Endothelial cell of umbilical vein (primary cell): ENCODE measurements around the gene ARHGEF25. TPM values are rescaled to one million over a fixed set of nuclear protein-coding genes. Genes with fewer than 3 reads are reported as not detected.

Experiments
- BruUV-seq: library from RNA; stranded (reverse); fragments of 400-500 nt; replicated peaks from 2 replicates; lab custom pipeline; 2021; lab: Mats Ljungman, UMichigan
- CTCF ChIA-PET: fragments of 300-600, 350-600 bp; sonication (Branson Sonifier 250); formaldehyde crosslinking; loops from one replicate; lab custom pipeline; 2021; ENCODE audit warnings: antibody characterized with exemption, inconsistent platforms; lab: Charles Lee
- POLR2A ChIA-PET: fragments of 300-600, 350-600 bp; sonication (Branson Sonifier 250); formaldehyde crosslinking; loops from one replicate; lab custom pipeline; 2021; ENCODE audit warnings: antibody characterized with exemption, inconsistent platforms; lab: Charles Lee
- DNase-seq: peaks from one replicate; pipeline ENCODE4 v3.0.0-alpha.2; 2011; ENCODE audit warnings: low read depth, low spot score
- FAIRE-seq: peaks from 2 replicates; lab custom pipeline; 2011; peaks lifted over from hg19 to GRCh38; lab: Jason Lieb, UNC
- H2AFZ ChIP-seq: 2 replicates; pipeline ENCODE4 v1.6.0; 2012; ENCODE audit warnings: low read depth, low read length, control low read depth, inconsistent platforms
- H3K27ac ChIP-seq: 2 replicates; pipeline ENCODE4 v1.5.1; 2011; ENCODE audit warnings: low read depth, mild to moderate bottlenecking, control low read depth, low read length, moderate library complexity; ENCODE audit not compliant: insufficient read depth
- H3K27me3 ChIP-seq, 2 experiments: 2 replicates each; pipeline versions ENCODE4 v1.6.0 to v1.6.1; 2011; ENCODE audit warnings: low read length in 2 of 2, mixed read lengths in 1 of 2; ENCODE audit not compliant: control insufficient read depth in 2 of 2, insufficient read depth in 2 of 2
- H3K36me3 ChIP-seq, 2 experiments: 2 replicates in 1 of 2; 3 replicates in 1 of 2; pipeline ENCODE4 v1.5.1; 2011; ENCODE audit warnings: low read length in 2 of 2, mild to moderate bottlenecking in 1 of 2, moderate library complexity in 1 of 2; ENCODE audit not compliant: control insufficient read depth in 2 of 2, insufficient read depth in 2 of 2; ENCODE audit errors: extremely low read depth in 1 of 2
- H3K4me1 ChIP-seq: 3 replicates; pipeline ENCODE4 v1.5.1; 2011; ENCODE audit warnings: mild to moderate bottlenecking, low read length; ENCODE audit not compliant: control insufficient read depth, insufficient read depth; ENCODE audit errors: extremely low read depth
- H3K4me2 ChIP-seq: 2 replicates; pipeline ENCODE4 v1.6.1; 2011; ENCODE audit warnings: low read length, control low read depth, mixed read lengths; ENCODE audit not compliant: insufficient read depth
- H3K4me3 ChIP-seq, 3 experiments: fragments of 200-600 bp in 1 of 3; sonication (generic), shearing (Covaris generic) in 1 of 3; replicated peaks in 1 of 3; 2 replicates each; pipeline ENCODE4 v1.5.1; 2011 to 2016; ENCODE audit warnings: control low read depth in 3 of 3, low read length in 3 of 3, mild to moderate bottlenecking in 2 of 3, inconsistent platforms in 1 of 3, low read depth in 1 of 3, moderate library complexity in 1 of 3; ENCODE audit not compliant: insufficient read depth in 1 of 3
- H3K79me2 ChIP-seq: 2 replicates; pipeline ENCODE4 v1.6.0; 2012; ENCODE audit warnings: low read length, inconsistent platforms; ENCODE audit not compliant: control insufficient read depth, insufficient read depth
- H3K9ac ChIP-seq: replicated peaks from 2 replicates; pipeline ENCODE3; 2011; ENCODE audit warnings: low read length, control low read depth; ENCODE audit not compliant: insufficient read depth; ENCODE audit errors: extremely low read depth
- H3K9me1 ChIP-seq: replicated peaks from 3 replicates; pipeline ENCODE4 v1.6.0; 2011; ENCODE audit warnings: mild to moderate bottlenecking, low read length; ENCODE audit not compliant: control insufficient read depth, insufficient read depth; ENCODE audit errors: extremely low read depth
- H3K9me3 ChIP-seq: replicated peaks from 2 replicates; pipeline ENCODE4 v1.5.1; 2012; ENCODE audit warnings: low read length, inconsistent platforms; ENCODE audit not compliant: control insufficient read depth, insufficient read depth
- H4K20me1 ChIP-seq: replicated peaks from 2 replicates; pipeline ENCODE3; 2011; ENCODE audit warnings: mild to moderate bottlenecking, low read length; ENCODE audit not compliant: control insufficient read depth, insufficient read depth; ENCODE audit errors: extremely low read depth
- EZH2 ChIP-seq: IDR thresholded peaks from 2 replicates; pipeline ENCODE4 v1.6.1; 2012; ENCODE audit warnings: borderline replicate concordance, low read depth, mild to moderate bottlenecking, moderate library complexity, low read length, inconsistent platforms; ENCODE audit not compliant: severe bottlenecking
- FOS ChIP-seq: IDR thresholded peaks from 2 replicates; pipeline ENCODE4 v1.6.1; 2011; ENCODE audit warnings: mild to moderate bottlenecking, low read length, moderate library complexity, borderline replicate concordance; ENCODE audit not compliant: insufficient read depth
- GATA2 ChIP-seq: IDR thresholded peaks from 2 replicates; pipeline ENCODE4 v1.7.0; 2011; ENCODE audit warnings: low read depth, mild to moderate bottlenecking, moderate library complexity, mixed read lengths, low read length; ENCODE audit not compliant: insufficient read length, insufficient read depth
- JUN ChIP-seq: IDR thresholded peaks from 2 replicates; pipeline ENCODE4 v1.6.1; 2011; ENCODE audit warnings: borderline replicate concordance, low read depth; ENCODE audit not compliant: insufficient read length, insufficient read depth
- MYC ChIP-seq: IDR thresholded peaks from one replicate; pipeline ENCODE4 v1.6.1; 2011; ENCODE audit warnings: mild to moderate bottlenecking, low read depth, low read length
- POLR2A ChIP-seq: IDR thresholded peaks from 2 replicates; pipeline ENCODE4 v1.6.1; 2012; ENCODE audit warnings: low read depth, mild to moderate bottlenecking, control low read depth, low read length
- POLR2AphosphoS5 ChIP-seq: IDR thresholded peaks from 2 replicates; pipeline ENCODE4 v1.6.1; 2012; ENCODE audit warnings: low read depth, mild to moderate bottlenecking, control low read depth, low read length, moderate library complexity; ENCODE audit not compliant: insufficient read depth
- dilution Hi-C: fragments of 300-500 bp; cut with MboI; formaldehyde crosslinking; loops from one replicate; pipeline ENCODE4 v1.15.0; 2019; ENCODE audit warnings: low sequenced_read_pairs; ENCODE audit not compliant: extremely low pct_ligation_motif_present
- intact Hi-C: fragments of 100-400 bp; cut with micrococcal nuclease; formaldehyde crosslinking; loops from one replicate; pipeline ENCODE4 v1.10.0; 2022
- polyA plus RNA-seq, 4 experiments: library from polyadenylated mRNA; depleted of rRNA in 3 of 4; stranded (reverse) in 3 of 4; unstranded in 1 of 4; fragments of >200 nt; gene quantifications; 2 replicates each; pipeline versions ENCODE4 v1.2.1 to v1.2.3, GENCODE V29; 2011 to 2012; ENCODE audit warnings: missing spikeins in 1 of 4
- total RNA-seq: library from RNA; stranded (reverse); gene quantifications from 2 replicates; pipeline ENCODE4 v1.2.3, GENCODE V29; 2021
- TF ChIP-seq, protein P1 (sequence below): IDR thresholded peaks from 2 replicates; pipeline ENCODE4 v1.6.1; 2011; ENCODE audit not compliant: insufficient read depth, insufficient read length
- TF ChIP-seq, protein P2 (sequence below), 2 donors: IDR thresholded peaks; 1 replicate in 1 of 2; 2 replicates in 1 of 2; pipeline ENCODE4 v1.5.1; 2011; ENCODE audit warnings: low read length in 2 of 2, mild to moderate bottlenecking in 2 of 2, moderate library complexity in 2 of 2, control low read depth in 1 of 2, inconsistent platforms in 1 of 2, low read depth in 1 of 2; ENCODE audit not compliant: insufficient read depth in 1 of 2; ENCODE audit errors: extremely low read depth in 1 of 2

ARHGEF25 gene
- total and polyA plus RNA-seq, 2 donors (not counting 3 experiments of a cell fraction or from before 2014, with no cell fraction given): 4.7 to 7.4 TPM

DNA sequence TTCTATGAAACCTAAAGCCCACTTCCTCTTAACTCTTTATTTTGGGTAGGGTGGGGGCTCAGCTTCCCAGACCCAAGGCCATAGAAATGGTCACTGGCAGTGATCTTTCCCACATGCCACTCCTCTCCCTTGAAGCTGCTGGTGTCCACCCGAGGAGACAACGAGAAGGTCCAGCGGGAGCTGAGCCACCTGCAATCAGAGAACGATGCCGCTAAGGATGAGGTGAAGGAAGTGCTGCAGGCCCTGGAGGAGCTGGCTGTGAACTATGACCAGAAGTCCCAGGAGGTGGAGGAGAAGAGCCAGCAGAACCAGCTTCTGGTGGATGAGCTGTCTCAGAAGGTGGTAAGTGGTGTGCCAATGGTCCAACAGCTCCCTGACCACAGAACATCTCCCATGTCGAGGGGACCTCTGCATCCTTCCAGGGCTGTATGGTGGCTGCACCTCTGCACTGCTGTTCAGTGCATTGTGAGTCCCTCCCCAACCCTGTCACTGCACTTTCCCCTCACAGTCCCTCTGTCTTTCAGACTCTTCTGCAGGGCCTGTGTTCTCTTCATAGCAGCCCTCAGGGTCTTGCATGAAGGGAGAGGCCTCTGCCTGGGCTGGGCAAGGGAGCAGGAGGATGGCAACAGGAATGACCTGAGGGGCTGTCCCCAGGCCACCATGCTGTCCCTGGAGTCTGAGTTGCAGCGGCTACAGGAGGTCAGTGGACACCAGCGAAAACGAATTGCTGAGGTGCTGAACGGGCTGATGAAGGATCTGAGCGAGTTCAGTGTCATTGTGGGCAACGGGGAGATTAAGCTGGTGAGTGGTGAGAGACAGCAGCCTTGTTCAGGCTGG lies 39.1 kb upstream of the ARHGEF25 start:
- CTCF ChIA-PET: interaction anchor here (0.7 to 3.7 kb wide), 3 partner anchors 10 to 61 kb away, joined by 3 to 33 read pairs (median 5); partner anchors contain the start of genes B4GALNT1 and DDIT3

DNA sequence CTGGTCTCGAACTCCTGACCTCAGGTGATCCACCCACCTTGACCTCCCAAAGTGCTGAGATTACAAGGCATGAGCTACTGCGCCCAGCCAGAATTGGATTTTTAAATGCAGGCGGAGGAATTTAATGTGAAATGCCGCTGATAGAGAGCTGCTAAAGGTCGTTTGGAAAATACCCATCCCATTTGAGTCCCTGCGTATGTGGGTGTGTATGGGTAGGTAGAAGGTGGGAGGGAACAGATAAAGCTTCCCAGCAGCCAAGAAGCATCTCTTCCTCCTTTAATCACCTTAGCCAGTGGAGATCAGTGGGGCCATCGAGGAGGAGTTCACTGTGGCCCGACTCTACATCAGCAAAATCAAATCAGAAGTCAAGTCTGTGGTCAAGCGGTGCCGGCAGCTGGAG lies 36.4 kb upstream of the ARHGEF25 start:
- no peaks in the 10 kb centered on the region for H3K36me3 ChIP-seq

More for the DNA sequence above, 39.1 kb upstream of the ARHGEF25 start:
- no peaks in the 10 kb centered on the region for H4K20me1 ChIP-seq
- H3K79me2 ChIP-seq: no peaks in the 10 kb centered on the region
- H3K4me3 ChIP-seq: no peak overlapping the region
- no peak overlapping the region for H3K9ac ChIP-seq
- dilution Hi-C loops: no loop called here
- no peaks in the 10 kb centered on the region for H3K36me3 ChIP-seq
- H3K9me1 ChIP-seq: no peaks in the 10 kb centered on the region
- no peak overlapping the region for H3K4me2 ChIP-seq
- peaks cover 3 to 6% of the 10 kb centered on the region in 2 experiments for H3K27me3 ChIP-seq
- no TSS peak for BruUV-seq
- no peak overlapping the region for H3K27ac ChIP-seq
- H2AFZ ChIP-seq: no peak overlapping the region
- POLR2A ChIA-PET: no interaction called here
- no peaks in the 10 kb centered on the region for H3K4me1 ChIP-seq
- no peak for FAIRE-seq
- H3K9me3 ChIP-seq: no peaks in the 10 kb centered on the region
- DNase-seq: no peak
- TF ChIP-seq GATA2 (no peak), POLR2A (no peak), MYC (no peak), POLR2AphosphoS5 (no peak)
- TF ChIP-seq, protein P1, sequence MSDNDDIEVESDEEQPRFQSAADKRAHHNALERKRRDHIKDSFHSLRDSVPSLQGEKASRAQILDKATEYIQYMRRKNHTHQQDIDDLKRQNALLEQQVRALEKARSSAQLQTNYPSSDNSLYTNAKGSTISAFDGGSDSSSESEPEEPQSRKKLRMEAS: no peak
- intact Hi-C loops: no loop called here

More for the DNA sequence above, 36.4 kb upstream of the ARHGEF25 start:
- Histone ChIP-seq H3K4me2 (no peak overlapping the region), H3K4me1 (no peaks in the 10 kb centered on the region), H3K27me3 (peaks cover 6% of the 10 kb centered on the region in 2 experiments), H3K4me3 (no peak overlapping the region), H3K9me1 (no peaks in the 10 kb centered on the region), H2AFZ (no peak overlapping the region), H3K9ac (no peak overlapping the region), H3K79me2 (no peaks in the 10 kb centered on the region), H3K9me3 (no peaks in the 10 kb centered on the region), H4K20me1 (no peaks in the 10 kb centered on the region), H3K27ac (no peak overlapping the region)
- ChIA-PET POLR2A (no interaction called here), CTCF (interaction anchor here (1.3 to 2.6 kb wide), 3 partner anchors 10 to 63 kb away, joined by 4 to 21 read pairs (median 7); partner anchors contain the start of gene B4GALNT1)
- dilution Hi-C loops: no loop called here
- TF ChIP-seq, protein P2, sequence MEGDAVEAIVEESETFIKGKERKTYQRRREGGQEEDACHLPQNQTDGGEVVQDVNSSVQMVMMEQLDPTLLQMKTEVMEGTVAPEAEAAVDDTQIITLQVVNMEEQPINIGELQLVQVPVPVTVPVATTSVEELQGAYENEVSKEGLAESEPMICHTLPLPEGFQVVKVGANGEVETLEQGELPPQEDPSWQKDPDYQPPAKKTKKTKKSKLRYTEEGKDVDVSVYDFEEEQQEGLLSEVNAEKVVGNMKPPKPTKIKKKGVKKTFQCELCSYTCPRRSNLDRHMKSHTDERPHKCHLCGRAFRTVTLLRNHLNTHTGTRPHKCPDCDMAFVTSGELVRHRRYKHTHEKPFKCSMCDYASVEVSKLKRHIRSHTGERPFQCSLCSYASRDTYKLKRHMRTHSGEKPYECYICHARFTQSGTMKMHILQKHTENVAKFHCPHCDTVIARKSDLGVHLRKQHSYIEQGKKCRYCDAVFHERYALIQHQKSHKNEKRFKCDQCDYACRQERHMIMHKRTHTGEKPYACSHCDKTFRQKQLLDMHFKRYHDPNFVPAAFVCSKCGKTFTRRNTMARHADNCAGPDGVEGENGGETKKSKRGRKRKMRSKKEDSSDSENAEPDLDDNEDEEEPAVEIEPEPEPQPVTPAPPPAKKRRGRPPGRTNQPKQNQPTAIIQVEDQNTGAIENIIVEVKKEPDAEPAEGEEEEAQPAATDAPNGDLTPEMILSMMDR (IDR thresholded peaks at IDR 0.05; ENCODE audit: extremely low read depth in 1 of 2, insufficient read depth in 1 of 2, low read depth in 1 of 2, low read length in 2 of 2): no peak
- no peak for TF ChIP-seq POLR2A
- TF ChIP-seq POLR2AphosphoS5: no peak
- TF ChIP-seq GATA2: no peak
- TF ChIP-seq MYC: no peak
- no peak for TF ChIP-seq EZH2
- no peak for TF ChIP-seq FOS
- TF ChIP-seq JUN: no peak
- TF ChIP-seq, protein P1: no peak
- no peak for FAIRE-seq
- intact Hi-C loops: no loop called here
- DNase-seq: no peak
- no TSS peak for BruUV-seq
